Testis (tissue), 3 donors: Measurements from ENCODE around the gene FIBCD1. TPM values are rescaled to one million over a fixed set of nuclear protein-coding genes. Genes with fewer than 3 reads are reported as not detected.

ENCODE experiments used
- DNase-seq: peaks from one replicate; pipeline ENCODE4 v3.0.0-alpha.2; 2019
- H3K27ac ChIP-seq, 2 donors: fragments of 200-600 bp; sonication (generic); one replicate each; pipeline ENCODE4 v1.5.1; 2019
- H3K27me3 ChIP-seq: fragments of 200-600 bp; sonication (generic); one replicate; pipeline ENCODE4 v1.5.1; 2019
- H3K36me3 ChIP-seq: fragments of 200-600 bp; sonication (generic); one replicate; pipeline ENCODE4 v1.5.1; 2017; ENCODE audit warnings: low read depth; ENCODE audit errors: missing control alignments
- H3K4me1 ChIP-seq: fragments of 200-600 bp; sonication (generic); one replicate; pipeline ENCODE4 v1.5.1; 2019
- H3K4me3 ChIP-seq, 2 donors: fragments of 200-600 bp; sonication (generic); one replicate each; pipeline ENCODE4 v1.5.1; 2017 to 2019
- H3K9me3 ChIP-seq: fragments of 200-600 bp; sonication (generic); one replicate; pipeline ENCODE4 v1.5.1; 2017
- POLR2A ChIP-seq: fragments of 450-650 bp; IDR thresholded peaks from one replicate; pipeline ENCODE4 v1.6.1; 2017; ENCODE audit warnings: antibody characterized with exemption, mild to moderate bottlenecking, moderate library complexity
- WGBS, 2 donors: methylation state at CpG; one replicate each; pipeline ENCODE4 v1.1.5; 2018; 5-methylcytosine and 5-hydroxymethylcytosine counted together
- intact Hi-C: fragments of 100-400 bp; cut with DNase I; formaldehyde crosslinking; loops from one replicate; pipeline ENCODE4 v1.15.1; 2023; ENCODE audit warnings: low total_unique reads
- polyA plus RNA-seq: library from polyadenylated mRNA; stranded (reverse); fragments of 350-450 nt; fragmentation: Illumina TruSeq; extraction: RNeasy Lipid Tissue Mini Kit (QIAGEN cat#74804); gene quantifications from one replicate; pipeline ENCODE4 v1.2.3, GENCODE V29; 2014; ENCODE audit warnings: low read depth, low replicate concordance; ENCODE audit not compliant: insufficient read depth
- total RNA-seq, 2 donors: library from RNA; depleted of rRNA; stranded (reverse); fragments of >200 nt; gene quantifications; one replicate each; pipeline ENCODE4 v1.2.3, GENCODE V29; 2016
- TF ChIP-seq, protein P1 (sequence below), 3 experiments: fragments of 450-650 bp in 2 of 3; fragments of 200-600 bp in 1 of 3; sonication (generic) in 1 of 3; IDR thresholded peaks; one replicate each; pipeline ENCODE4 v1.5.1; 2016 to 2019; ENCODE audit warnings: antibody characterized with exemption in 3 of 3, mild to moderate bottlenecking in 2 of 3, moderate library complexity in 1 of 3

The FIBCD1 gene
- total and polyA plus RNA-seq, 3 donors from 2014 or later = 20.8 to 33.5 (median 29.1) TPM

DNA sequence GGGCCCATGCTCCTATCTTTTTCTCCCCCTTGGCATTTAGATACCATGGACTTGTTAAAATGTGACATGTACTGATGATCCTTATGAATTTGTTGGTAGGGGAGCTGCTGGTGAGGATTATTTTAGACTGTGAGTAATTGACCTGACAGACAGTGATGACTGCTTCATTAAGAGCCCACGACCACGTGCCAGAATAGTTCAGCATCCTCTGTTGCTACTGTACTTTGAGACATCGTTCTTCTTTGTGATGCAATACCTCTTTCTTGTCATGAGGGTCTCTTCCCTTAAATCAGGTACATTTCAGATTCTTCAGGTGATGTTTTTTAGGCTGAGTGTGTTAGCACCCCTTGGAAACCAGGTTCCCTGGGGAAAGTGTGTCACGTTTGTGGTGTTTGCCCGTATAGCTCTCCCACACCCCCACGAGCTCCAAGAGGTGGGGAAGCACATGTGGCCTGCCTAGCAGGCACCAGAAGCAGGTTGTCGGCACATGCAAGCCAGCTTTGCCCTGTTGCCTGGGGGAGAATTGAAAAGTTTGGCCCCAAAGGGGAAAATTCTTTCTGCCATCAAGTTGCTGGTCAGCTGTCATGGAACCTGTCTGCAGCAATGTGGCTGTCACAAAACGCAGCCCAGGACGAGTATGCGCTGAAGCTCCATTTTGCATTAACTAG lies 67.5 kb downstream of the FIBCD1 start:
- intact Hi-C loops = no loop called here
- 81 to 85% methylated on average over 8 to 10 of the region's 10 CpGs for WGBS, 2 donors
- H3K4me1 ChIP-seq = peaks cover 51% of the 10 kb centered on the region
- TF ChIP-seq POLR2A = no peak
- no peaks in the 10 kb centered on the region for H3K27me3 ChIP-seq
- H3K27ac ChIP-seq = peak overlapping the region in 1 of 2 donors; percentile 41
- no peak overlapping the region for H3K4me3 ChIP-seq
- DNase-seq = no peak
- H3K36me3 ChIP-seq = peaks cover 2% of the 10 kb centered on the region
- H3K9me3 ChIP-seq = no peaks in the 10 kb centered on the region

DNA sequence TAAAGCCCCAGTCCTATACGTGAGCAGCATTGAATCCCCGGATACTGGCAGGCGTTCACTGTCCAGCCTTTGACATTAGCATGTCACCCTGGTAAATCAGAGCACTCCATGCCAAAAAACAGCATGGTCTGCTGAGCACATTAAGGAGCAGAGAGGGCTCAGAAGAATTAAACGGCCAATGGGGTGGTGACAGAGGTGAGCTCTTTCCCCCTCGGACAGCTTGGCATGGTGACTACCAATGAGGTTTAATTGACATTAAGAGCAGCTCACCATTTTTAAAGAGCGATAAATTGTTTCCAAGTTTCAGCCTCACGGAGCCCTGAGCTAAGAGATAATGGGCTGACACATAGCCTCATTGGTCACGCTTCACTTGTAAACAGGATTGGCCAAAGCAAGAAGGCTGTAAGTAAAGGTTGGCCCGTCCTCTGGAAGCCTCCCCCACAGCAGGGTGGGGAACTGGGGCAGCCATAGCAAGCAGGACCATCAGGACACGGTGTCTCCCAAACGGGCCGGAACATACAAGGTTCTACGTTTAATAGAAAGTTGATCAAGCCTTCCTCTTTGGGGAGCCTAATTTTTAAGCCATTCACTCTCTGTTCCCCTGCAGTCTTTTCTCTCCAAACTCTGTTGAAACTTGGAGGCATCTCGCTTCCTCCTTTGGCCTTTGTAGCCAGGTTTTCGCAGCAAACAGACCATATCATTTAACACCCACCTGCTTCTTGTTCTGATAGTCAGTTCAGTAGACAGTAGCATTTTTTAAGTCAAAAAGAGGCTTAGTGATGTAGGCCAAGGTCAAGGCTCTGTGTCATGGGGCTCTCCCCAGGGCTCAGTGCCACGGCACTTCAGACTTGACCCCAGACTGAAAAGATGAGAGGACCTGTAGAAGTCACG lies 68.3 kb downstream of the FIBCD1 start:
- Histone ChIP-seq H3K36me3 (no peaks in the 10 kb centered on the region), H3K9me3 (no peaks in the 10 kb centered on the region), H3K27me3 (no peaks in the 10 kb centered on the region), H3K4me3 (no peak overlapping the region), H3K4me1 (peaks cover 51% of the 10 kb centered on the region), H3K27ac (peak overlapping the region in 1 of 2 donors; percentile 41)
- TF ChIP-seq POLR2A = no peak
- TF ChIP-seq, protein P1, sequence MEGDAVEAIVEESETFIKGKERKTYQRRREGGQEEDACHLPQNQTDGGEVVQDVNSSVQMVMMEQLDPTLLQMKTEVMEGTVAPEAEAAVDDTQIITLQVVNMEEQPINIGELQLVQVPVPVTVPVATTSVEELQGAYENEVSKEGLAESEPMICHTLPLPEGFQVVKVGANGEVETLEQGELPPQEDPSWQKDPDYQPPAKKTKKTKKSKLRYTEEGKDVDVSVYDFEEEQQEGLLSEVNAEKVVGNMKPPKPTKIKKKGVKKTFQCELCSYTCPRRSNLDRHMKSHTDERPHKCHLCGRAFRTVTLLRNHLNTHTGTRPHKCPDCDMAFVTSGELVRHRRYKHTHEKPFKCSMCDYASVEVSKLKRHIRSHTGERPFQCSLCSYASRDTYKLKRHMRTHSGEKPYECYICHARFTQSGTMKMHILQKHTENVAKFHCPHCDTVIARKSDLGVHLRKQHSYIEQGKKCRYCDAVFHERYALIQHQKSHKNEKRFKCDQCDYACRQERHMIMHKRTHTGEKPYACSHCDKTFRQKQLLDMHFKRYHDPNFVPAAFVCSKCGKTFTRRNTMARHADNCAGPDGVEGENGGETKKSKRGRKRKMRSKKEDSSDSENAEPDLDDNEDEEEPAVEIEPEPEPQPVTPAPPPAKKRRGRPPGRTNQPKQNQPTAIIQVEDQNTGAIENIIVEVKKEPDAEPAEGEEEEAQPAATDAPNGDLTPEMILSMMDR (IDR thresholded peaks at IDR 0.05) = no peak
- WGBS, 2 donors = 46 to 58% methylated on average over 17 of the region's 17 CpGs
- peak; percentile 70 for DNase-seq
- intact Hi-C loops = no loop called here

DNA sequence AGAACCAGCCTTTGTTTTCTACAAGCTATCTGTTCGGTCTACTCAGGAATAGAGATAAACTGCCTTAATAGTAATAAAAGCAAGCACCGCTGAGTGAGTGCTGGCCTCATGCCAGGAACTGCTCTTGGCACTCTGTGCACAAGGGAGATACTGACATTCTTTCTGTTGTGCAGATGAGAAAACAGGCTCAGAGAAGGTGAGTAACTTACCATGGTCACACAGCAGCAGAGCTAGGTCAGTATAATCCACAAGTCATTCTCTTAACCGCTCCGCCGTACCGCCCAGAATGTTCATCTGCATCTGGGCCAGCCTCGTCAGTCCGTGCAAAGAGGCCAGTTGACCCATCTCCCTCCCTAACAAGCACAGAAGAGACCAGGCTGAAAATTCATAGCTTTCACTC lies 69.8 kb downstream of the FIBCD1 start:
- Histone ChIP-seq H3K9me3 (no peaks in the 10 kb centered on the region), H3K4me3 (no peak overlapping the region), H3K27ac (no peak overlapping the region), H3K27me3 (no peaks in the 10 kb centered on the region), H3K36me3 (no peaks in the 10 kb centered on the region), H3K4me1 (peaks cover 48% of the 10 kb centered on the region)
- peak; percentile 87 for DNase-seq
- no peak for TF ChIP-seq POLR2A
- TF ChIP-seq, protein P1 (IDR thresholded peaks at IDR 0.05) = no peak
- intact Hi-C loops = loop anchor here (10.0 kb wide), 1 partner anchor 66 kb away; the partner anchor contains the start of gene FIBCD1
- WGBS, 2 donors = 69 to 72% methylated on average over 8 of the region's 8 CpGs

DNA sequence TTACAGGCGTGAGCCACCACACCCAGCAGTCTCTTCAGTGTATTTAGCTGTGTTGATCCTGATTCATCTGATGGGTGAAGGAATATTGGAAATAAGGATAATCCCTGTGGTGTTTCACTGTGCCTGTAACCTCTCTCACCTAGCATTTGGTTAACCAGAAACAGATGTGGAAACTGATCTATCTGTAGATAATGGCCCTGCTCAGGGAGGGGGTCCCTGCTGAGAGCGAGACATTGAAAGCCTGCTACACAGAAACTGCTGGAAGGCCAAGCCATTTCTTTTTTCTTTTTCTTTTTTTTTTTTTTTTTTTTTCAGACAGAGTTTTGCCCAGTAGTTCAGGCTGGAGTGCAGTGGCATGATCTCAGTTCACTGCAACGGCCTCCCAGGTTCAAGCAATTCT lies 70.8 kb downstream of the FIBCD1 start:
- Histone ChIP-seq H3K27me3 (no peaks in the 10 kb centered on the region), H3K9me3 (no peaks in the 10 kb centered on the region), H3K36me3 (no peaks in the 10 kb centered on the region), H3K4me1 (peaks cover 37% of the 10 kb centered on the region), H3K4me3 (no peak overlapping the region), H3K27ac (no peak overlapping the region)
- DNase-seq = no peak
- intact Hi-C loops = loop anchor here (10.0 kb wide), 1 partner anchor 67 kb away; the partner anchor contains the start of gene FIBCD1
- WGBS, 2 donors = 87 to 92% methylated on average over 3 of the region's 3 CpGs
- TF ChIP-seq, protein P1 (IDR thresholded peaks at IDR 0.05) = no peak
- no peak for TF ChIP-seq POLR2A

DNA sequence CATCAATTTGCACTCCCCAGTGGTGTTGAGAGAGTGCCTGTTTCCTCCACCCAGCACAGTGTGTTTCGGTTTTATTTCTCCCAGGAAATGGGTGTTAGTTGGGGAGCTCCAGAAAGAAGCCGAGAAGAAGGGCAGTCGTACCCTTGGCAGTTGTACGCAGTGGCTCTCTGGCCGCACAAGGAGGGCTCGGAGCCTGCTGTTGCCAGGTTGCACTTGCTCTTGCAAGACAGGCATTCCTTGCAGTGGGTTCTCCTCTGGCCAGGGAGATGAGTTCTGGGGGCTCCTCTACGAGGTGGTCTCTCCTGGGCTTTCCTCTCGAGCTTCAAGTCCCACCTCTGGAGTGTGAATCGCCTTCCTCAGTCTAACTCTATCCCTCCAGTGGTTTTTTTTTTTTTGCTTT lies 71.5 kb downstream of the FIBCD1 start:
- H3K4me3 ChIP-seq = no peak overlapping the region
- H3K9me3 ChIP-seq = no peaks in the 10 kb centered on the region
- DNase-seq = no peak
- TF ChIP-seq, protein P1 (IDR thresholded peaks at IDR 0.05) = no peak
- TF ChIP-seq POLR2A = no peak
- intact Hi-C loops = loop anchor here (10.0 kb wide), 1 partner anchor 67 kb away; the partner anchor contains the start of gene FIBCD1
- H3K4me1 ChIP-seq = peaks cover 31% of the 10 kb centered on the region
- no peaks in the 10 kb centered on the region for H3K36me3 ChIP-seq
- no peak overlapping the region for H3K27ac ChIP-seq
- H3K27me3 ChIP-seq = no peaks in the 10 kb centered on the region
- 75 to 81% methylated on average over 8 to 9 of the region's 9 CpGs for WGBS, 2 donors
